IMR-90 (cell line): Measurements from ENCODE around the gene NAP1L1. TPM values are rescaled to one million over a fixed set of nuclear protein-coding genes. Genes with fewer than 3 reads are reported as not detected.

Experiments
- ATAC-seq: fragments of 200-7000 bp; cut with Tn5 transposase; 2 replicates; pipeline ENCODE4 v1.9.1; 2020; ENCODE audit warnings: low read depth, mild to moderate bottlenecking, moderate library complexity
- BruUV-seq: library from RNA; stranded (reverse); fragments of 400-500 nt; replicated peaks from 2 replicates; lab custom pipeline; 2021; lab: Mats Ljungman, UMichigan
- CTCF ChIA-PET: fragments of 300-600 bp; formaldehyde crosslinking; extraction: SDS; loops from one replicate; lab custom pipeline; 2021; ENCODE audit warnings: antibody characterized with exemption; lab: Yijun Ruan, JAX
- POLR2A ChIA-PET: fragments of 300-600 bp; sonication (Branson Sonifier 250); formaldehyde crosslinking; loops from one replicate; lab custom pipeline; 2022; ENCODE audit warnings: antibody characterized with exemption; ENCODE audit not compliant: unreplicated experiment; lab: Charles Lee
- DNase-seq: peaks from one replicate; pipeline ENCODE4 v3.0.0; 2013
- H2AFZ ChIP-seq: replicated peaks from 2 replicates; pipeline ENCODE3; 2013; ENCODE audit warnings: low read length, mild to moderate bottlenecking; ENCODE audit not compliant: poor library complexity
- H2AK5ac ChIP-seq: 2 replicates; pipeline ENCODE4 v1.6.1; 2013; ENCODE audit warnings: low read depth, low read length, inconsistent platforms
- H2AK9ac ChIP-seq: replicated peaks from 2 replicates; pipeline ENCODE3; 2013; ENCODE audit warnings: mild to moderate bottlenecking, low read depth, low read length, moderate library complexity; ENCODE audit not compliant: poor library complexity
- H2BK120ac ChIP-seq: 2 replicates; pipeline ENCODE4 v1.6.1; 2013; ENCODE audit warnings: low read depth, low read length, inconsistent platforms
- H2BK15ac ChIP-seq: 3 replicates; pipeline ENCODE4 v1.6.1; 2013; ENCODE audit warnings: low read depth, low read length, inconsistent platforms
- H2BK20ac ChIP-seq: 2 replicates; pipeline ENCODE4 v1.6.1; 2013; ENCODE audit warnings: low read depth, mild to moderate bottlenecking, inconsistent platforms, low read length, moderate library complexity
- H2BK5ac ChIP-seq: 2 replicates; pipeline ENCODE4 v1.6.1; 2013; ENCODE audit warnings: mild to moderate bottlenecking, low read depth, low read length, inconsistent platforms; ENCODE audit not compliant: poor library complexity, severe bottlenecking
- H3K14ac ChIP-seq: replicated peaks from 2 replicates; pipeline ENCODE4 v1.6.1; 2013; ENCODE audit warnings: low read depth, low read length, inconsistent platforms
- H3K18ac ChIP-seq: 2 replicates; pipeline ENCODE4 v1.6.1; 2013; ENCODE audit warnings: low read depth, low read length, control low read depth
- H3K23ac ChIP-seq: 2 replicates; pipeline ENCODE4 v1.6.1; 2013; ENCODE audit warnings: low read depth, low read length, inconsistent platforms
- H3K27ac ChIP-seq: 2 replicates; pipeline ENCODE4 v1.5.1; 2013; ENCODE audit warnings: mild to moderate bottlenecking, control low read depth, low read length; ENCODE audit not compliant: insufficient read depth
- H3K27me3 ChIP-seq: 2 replicates; pipeline ENCODE4 v1.6.1; 2013; ENCODE audit warnings: low read length; ENCODE audit not compliant: control insufficient read depth, insufficient read depth
- H3K36me3 ChIP-seq: 2 replicates; pipeline ENCODE4 v1.6.1; 2013; ENCODE audit warnings: low read length, mixed read lengths; ENCODE audit not compliant: control insufficient read depth, insufficient read depth
- H3K4ac ChIP-seq: 2 replicates; pipeline ENCODE4 v1.6.1; 2013; ENCODE audit warnings: low read depth, low read length, inconsistent platforms
- H3K4me1 ChIP-seq: 2 replicates; pipeline ENCODE4 v1.6.1; 2013; ENCODE audit warnings: low read length, mixed read lengths; ENCODE audit not compliant: control insufficient read depth, insufficient read depth
- H3K4me2 ChIP-seq: 2 replicates; pipeline ENCODE4 v1.6.1; 2013; ENCODE audit warnings: low read depth, mild to moderate bottlenecking, control low read depth, low read length, moderate library complexity
- H3K4me3 ChIP-seq: 2 replicates; pipeline ENCODE4 v1.5.1; 2013; ENCODE audit warnings: low read depth, mild to moderate bottlenecking, control low read depth, low read length, moderate library complexity; ENCODE audit not compliant: insufficient read depth
- H3K56ac ChIP-seq: 2 replicates; pipeline ENCODE4 v1.6.1; 2013; ENCODE audit warnings: low read length, inconsistent platforms; ENCODE audit not compliant: insufficient read depth; ENCODE audit errors: extremely low read depth
- H3K79me1 ChIP-seq, 2 experiments: 2 replicates each; pipeline ENCODE4 v1.6.1; 2013; ENCODE audit warnings: low read length in 2 of 2, inconsistent platforms in 1 of 2, low read depth in 1 of 2
- H3K9ac ChIP-seq: 2 replicates; pipeline ENCODE4 v1.6.1; 2013; ENCODE audit warnings: low read depth, low read length, control low read depth
- H3K9me1 ChIP-seq: 2 replicates; pipeline ENCODE4 v1.6.1; 2013; ENCODE audit warnings: low read length, inconsistent platforms; ENCODE audit not compliant: insufficient read depth
- H3K9me3 ChIP-seq: 2 replicates; pipeline ENCODE4 v1.6.1; 2013; ENCODE audit warnings: low read length; ENCODE audit not compliant: control insufficient read depth, insufficient read depth
- H4K20me1 ChIP-seq: 2 replicates; pipeline ENCODE4 v1.6.1; 2013; ENCODE audit warnings: low read length, inconsistent platforms; ENCODE audit not compliant: insufficient read depth
- H4K5ac ChIP-seq: 2 replicates; pipeline ENCODE4 v1.6.1; 2013; ENCODE audit warnings: mild to moderate bottlenecking, low read depth, low read length, control low read depth
- H4K8ac ChIP-seq, 2 experiments: 2 replicates each; pipeline ENCODE4 v1.6.1; 2013; ENCODE audit warnings: low read depth in 2 of 2, low read length in 2 of 2, control low read depth in 1 of 2, inconsistent platforms in 1 of 2
- H4K91ac ChIP-seq: 2 replicates; pipeline ENCODE4 v1.6.1; 2013; ENCODE audit warnings: low read depth, low read length, inconsistent platforms; ENCODE audit not compliant: insufficient read depth
- BHLHE40 ChIP-seq: fragments of 150-350 bp; IDR thresholded peaks from 2 replicates; pipeline ENCODE4 v1.6.1; 2016; ENCODE audit warnings: mild to moderate bottlenecking, low read depth, low read length
- CEBPB ChIP-seq: IDR thresholded peaks from 2 replicates; pipeline ENCODE4 v1.6.1; 2012; ENCODE audit warnings: low read depth, low read length, improper control_type of control experiment
- FOS ChIP-seq: fragments of 150-350 bp; IDR thresholded peaks from 2 replicates; pipeline ENCODE4 v1.6.1; 2016; ENCODE audit warnings: low read depth, low read length
- MAFK ChIP-seq: IDR thresholded peaks from 2 replicates; pipeline ENCODE4 v1.6.1; 2012; ENCODE audit warnings: low read depth, low read length, improper control_type of control experiment
- MAZ ChIP-seq: IDR thresholded peaks from 2 replicates; pipeline ENCODE4 v1.6.1; 2012; ENCODE audit warnings: low read depth, mild to moderate bottlenecking, low read length, improper control_type of control experiment, moderate library complexity, borderline replicate concordance
- NFE2L2 ChIP-seq: fragments of 150-350 bp; IDR thresholded peaks from 2 replicates; pipeline ENCODE4 v1.6.1; 2016; ENCODE audit warnings: low read depth, mild to moderate bottlenecking, low read length
- RAD21 ChIP-seq: IDR thresholded peaks from 2 replicates; pipeline ENCODE4 v1.6.1; 2012; ENCODE audit warnings: low read length, improper control_type of control experiment
- RCOR1 ChIP-seq: IDR thresholded peaks from 2 replicates; pipeline ENCODE4 v1.6.1; 2012; ENCODE audit warnings: mild to moderate bottlenecking, low read length, improper control_type of control experiment; ENCODE audit not compliant: insufficient replicate concordance
- RFX5 ChIP-seq: IDR thresholded peaks from 2 replicates; pipeline ENCODE4 v1.8.0; 2012; ENCODE audit warnings: low read depth, mild to moderate bottlenecking, low read length, moderate library complexity
- SMC3 ChIP-seq: fragments of 150-350 bp; IDR thresholded peaks from 2 replicates; pipeline ENCODE4 v1.6.1; 2016; ENCODE audit warnings: low read depth, mild to moderate bottlenecking, antibody characterized with exemption, low read length, moderate library complexity
- dilution Hi-C: fragments of 300-500 bp; cut with HindIII; formaldehyde crosslinking; loops from one replicate; pipeline ENCODE4 v1.14.3; 2018; ENCODE audit warnings: low sequenced_read_pairs; ENCODE audit not compliant: unreplicated experiment
- in situ Hi-C: fragments of 300-500 bp; cut with MboI; formaldehyde crosslinking; loops from 3 replicates; pipeline ENCODE4 v1.14.3; 2019; ENCODE audit warnings: low sequenced_read_pairs, inconsistent platforms, mixed read lengths
- intact Hi-C: fragments of 100-400 bp; cut with micrococcal nuclease; formaldehyde crosslinking; loops from 2 replicates; pipeline ENCODE4 v1.10.0; 2022
- polyA plus RNA-seq, 3 experiments: library from polyadenylated mRNA; depleted of rRNA; stranded (reverse); fragments of >200 nt; gene quantifications; 2 replicates each; pipeline ENCODE4 v1.2.3, GENCODE V29; 2012; ENCODE audit warnings: low replicate concordance in 1 of 3
- total RNA-seq: library from RNA; depleted of rRNA; stranded (reverse); fragments of >200 nt; gene quantifications from 2 replicates; pipeline ENCODE4 v1.2.3, GENCODE V29; 2012
- TF ChIP-seq, protein P1 (sequence below): conservative IDR thresholded peaks from 2 replicates; pipeline ENCODE4 v1.5.1; 2012; ENCODE audit warnings: mild to moderate bottlenecking, low read depth, low read length, improper control_type of control experiment
- TF ChIP-seq, protein P2 (sequence below): fragments of 150-350 bp; IDR thresholded peaks from 2 replicates; pipeline ENCODE4 v1.6.1; 2017; ENCODE audit warnings: mild to moderate bottlenecking, antibody characterized with exemption, low read length, low read depth
- TF ChIP-seq, protein P3 (sequence below): fragments of 150-350 bp; IDR thresholded peaks from 2 replicates; pipeline ENCODE4 v1.6.1; 2016; ENCODE audit warnings: low read depth, mild to moderate bottlenecking, low read length, moderate library complexity, borderline replicate concordance

Gene NAP1L1
- total and polyA plus RNA-seq, 2 of the 4 experiments (the other 2 are of a cell fraction) = 86.4 to 200 TPM

DNA sequence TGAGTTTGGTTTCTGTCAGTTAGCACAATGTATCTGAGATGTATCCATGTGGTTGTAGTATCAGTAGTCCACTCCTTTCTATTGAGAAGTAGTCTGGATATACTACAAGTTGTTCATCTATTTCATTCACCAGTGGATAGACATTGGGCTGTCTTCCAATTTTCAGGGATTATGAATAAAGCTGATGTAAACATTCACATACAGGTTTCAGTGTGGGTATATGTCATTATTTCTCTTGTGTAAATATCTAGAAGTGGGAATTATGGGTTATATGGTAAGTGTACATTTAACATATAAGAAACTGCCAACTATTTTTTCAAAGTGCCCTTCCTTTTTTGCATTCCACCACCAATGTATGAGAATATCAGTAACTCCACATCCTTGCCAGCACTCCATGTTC is 88.8 kb downstream of the NAP1L1 start:
- no peak overlapping the region for H2AK5ac ChIP-seq
- CTCF ChIA-PET = interaction anchor here (0.6 kb wide), 1 partner anchor 338 kb away, joined by 3 read pairs; no protein-coding TSS in a partner anchor
- H3K18ac ChIP-seq = no peak overlapping the region
- H3K23ac ChIP-seq = no peak overlapping the region
- H2BK15ac ChIP-seq = no peak overlapping the region
- H2AFZ ChIP-seq = no peak overlapping the region
- no peaks in the 10 kb centered on the region for H3K27me3 ChIP-seq
- H2BK120ac ChIP-seq = no peak overlapping the region
- no peak overlapping the region for H4K8ac ChIP-seq
- DNase-seq (peak; percentile 35), ATAC-seq (no peak)
- no peak overlapping the region for H3K4me2 ChIP-seq
- no peak overlapping the region for H3K14ac ChIP-seq
- no peak overlapping the region for H3K27ac ChIP-seq
- no peak overlapping the region for H3K9ac ChIP-seq
- no peaks in the 10 kb centered on the region for H4K20me1 ChIP-seq
- POLR2A ChIA-PET = interaction anchor here (0.6 kb wide), 1 partner anchor 25 kb away, joined by 3 read pairs; no protein-coding TSS in a partner anchor
- no peaks in the 10 kb centered on the region for H3K9me3 ChIP-seq
- BruUV-seq = no TSS peak
- H3K79me1 ChIP-seq = no peaks in the 10 kb centered on the region
- TF ChIP-seq CEBPB = no peak
- TF ChIP-seq MAFK = no peak
- no peak for TF ChIP-seq RFX5
- TF ChIP-seq RAD21 = no peak
- no peak for TF ChIP-seq BHLHE40
- no peak for TF ChIP-seq RCOR1
- no peak for TF ChIP-seq MAZ
- no peak for TF ChIP-seq SMC3
- TF ChIP-seq, protein P1, sequence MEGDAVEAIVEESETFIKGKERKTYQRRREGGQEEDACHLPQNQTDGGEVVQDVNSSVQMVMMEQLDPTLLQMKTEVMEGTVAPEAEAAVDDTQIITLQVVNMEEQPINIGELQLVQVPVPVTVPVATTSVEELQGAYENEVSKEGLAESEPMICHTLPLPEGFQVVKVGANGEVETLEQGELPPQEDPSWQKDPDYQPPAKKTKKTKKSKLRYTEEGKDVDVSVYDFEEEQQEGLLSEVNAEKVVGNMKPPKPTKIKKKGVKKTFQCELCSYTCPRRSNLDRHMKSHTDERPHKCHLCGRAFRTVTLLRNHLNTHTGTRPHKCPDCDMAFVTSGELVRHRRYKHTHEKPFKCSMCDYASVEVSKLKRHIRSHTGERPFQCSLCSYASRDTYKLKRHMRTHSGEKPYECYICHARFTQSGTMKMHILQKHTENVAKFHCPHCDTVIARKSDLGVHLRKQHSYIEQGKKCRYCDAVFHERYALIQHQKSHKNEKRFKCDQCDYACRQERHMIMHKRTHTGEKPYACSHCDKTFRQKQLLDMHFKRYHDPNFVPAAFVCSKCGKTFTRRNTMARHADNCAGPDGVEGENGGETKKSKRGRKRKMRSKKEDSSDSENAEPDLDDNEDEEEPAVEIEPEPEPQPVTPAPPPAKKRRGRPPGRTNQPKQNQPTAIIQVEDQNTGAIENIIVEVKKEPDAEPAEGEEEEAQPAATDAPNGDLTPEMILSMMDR = no peak
- no peak for TF ChIP-seq FOS
- TF ChIP-seq, protein P2, sequence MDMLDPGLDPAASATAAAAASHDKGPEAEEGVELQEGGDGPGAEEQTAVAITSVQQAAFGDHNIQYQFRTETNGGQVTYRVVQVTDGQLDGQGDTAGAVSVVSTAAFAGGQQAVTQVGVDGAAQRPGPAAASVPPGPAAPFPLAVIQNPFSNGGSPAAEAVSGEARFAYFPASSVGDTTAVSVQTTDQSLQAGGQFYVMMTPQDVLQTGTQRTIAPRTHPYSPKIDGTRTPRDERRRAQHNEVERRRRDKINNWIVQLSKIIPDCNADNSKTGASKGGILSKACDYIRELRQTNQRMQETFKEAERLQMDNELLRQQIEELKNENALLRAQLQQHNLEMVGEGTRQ = no peak
- TF ChIP-seq, protein P3, sequence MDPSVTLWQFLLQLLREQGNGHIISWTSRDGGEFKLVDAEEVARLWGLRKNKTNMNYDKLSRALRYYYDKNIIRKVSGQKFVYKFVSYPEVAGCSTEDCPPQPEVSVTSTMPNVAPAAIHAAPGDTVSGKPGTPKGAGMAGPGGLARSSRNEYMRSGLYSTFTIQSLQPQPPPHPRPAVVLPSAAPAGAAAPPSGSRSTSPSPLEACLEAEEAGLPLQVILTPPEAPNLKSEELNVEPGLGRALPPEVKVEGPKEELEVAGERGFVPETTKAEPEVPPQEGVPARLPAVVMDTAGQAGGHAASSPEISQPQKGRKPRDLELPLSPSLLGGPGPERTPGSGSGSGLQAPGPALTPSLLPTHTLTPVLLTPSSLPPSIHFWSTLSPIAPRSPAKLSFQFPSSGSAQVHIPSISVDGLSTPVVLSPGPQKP = no peak
- TF ChIP-seq NFE2L2 = no peak
- dilution Hi-C loops (no loop called here), in situ Hi-C loops (no loop called here), intact Hi-C loops (no loop called here)
- H4K5ac ChIP-seq = no peak overlapping the region
- H3K4ac ChIP-seq = no peak overlapping the region
- no peaks in the 10 kb centered on the region for H3K36me3 ChIP-seq
- H3K4me1 ChIP-seq = peaks cover 6% of the 10 kb centered on the region
- H4K91ac ChIP-seq = no peak overlapping the region
- H2AK9ac ChIP-seq = no peak overlapping the region
- no peak overlapping the region for H3K56ac ChIP-seq
- H3K9me1 ChIP-seq = no peaks in the 10 kb centered on the region; the same call in 1 of the 2 replicates
- no peak overlapping the region for H2BK5ac ChIP-seq
- H2BK20ac ChIP-seq = peak overlapping the region; percentile 5; the same call in 1 of the 2 replicates
- H3K4me3 ChIP-seq = no peak overlapping the region
